PFSK-1 (cell line): ENCODE results near the gene TNFRSF1A.

Source experiments
- FOXP2 ChIP-seq: optimal IDR thresholded peaks from 2 replicates; pipeline ENCODE3; 2011; ENCODE audit warnings: borderline replicate concordance, control low read depth, inconsistent platforms; ENCODE audit not compliant: insufficient read depth; ENCODE audit errors: extremely low read length, extremely low read depth
- POLR2AphosphoS5 ChIP-seq: IDR thresholded peaks from 2 replicates; pipeline ENCODE4 v1.6.1; 2012; ENCODE audit warnings: low read depth, mild to moderate bottlenecking, control low read depth, low read length, moderate library complexity
- REST ChIP-seq, 2 experiments: IDR thresholded peaks; 2 replicates each; pipeline versions ENCODE4 v1.6.1 to v1.8.0; 2011 to 2012; ENCODE audit warnings: low read depth in 2 of 2, low read length in 2 of 2, control low read depth in 1 of 2, inconsistent platforms in 1 of 2, mild to moderate bottlenecking in 1 of 2, moderate library complexity in 1 of 2; ENCODE audit not compliant: insufficient read depth in 1 of 2
- SIN3A ChIP-seq: IDR thresholded peaks from 2 replicates; pipeline ENCODE4 v1.6.1; 2012; ENCODE audit warnings: mild to moderate bottlenecking, low read length, moderate library complexity, borderline replicate concordance; ENCODE audit not compliant: insufficient read depth
- TAF1 ChIP-seq: IDR thresholded peaks from 2 replicates; pipeline ENCODE4 v1.6.1; 2012; ENCODE audit warnings: low read length, control low read depth, borderline replicate concordance; ENCODE audit not compliant: insufficient read depth

TNFRSF1A gene

DNA sequence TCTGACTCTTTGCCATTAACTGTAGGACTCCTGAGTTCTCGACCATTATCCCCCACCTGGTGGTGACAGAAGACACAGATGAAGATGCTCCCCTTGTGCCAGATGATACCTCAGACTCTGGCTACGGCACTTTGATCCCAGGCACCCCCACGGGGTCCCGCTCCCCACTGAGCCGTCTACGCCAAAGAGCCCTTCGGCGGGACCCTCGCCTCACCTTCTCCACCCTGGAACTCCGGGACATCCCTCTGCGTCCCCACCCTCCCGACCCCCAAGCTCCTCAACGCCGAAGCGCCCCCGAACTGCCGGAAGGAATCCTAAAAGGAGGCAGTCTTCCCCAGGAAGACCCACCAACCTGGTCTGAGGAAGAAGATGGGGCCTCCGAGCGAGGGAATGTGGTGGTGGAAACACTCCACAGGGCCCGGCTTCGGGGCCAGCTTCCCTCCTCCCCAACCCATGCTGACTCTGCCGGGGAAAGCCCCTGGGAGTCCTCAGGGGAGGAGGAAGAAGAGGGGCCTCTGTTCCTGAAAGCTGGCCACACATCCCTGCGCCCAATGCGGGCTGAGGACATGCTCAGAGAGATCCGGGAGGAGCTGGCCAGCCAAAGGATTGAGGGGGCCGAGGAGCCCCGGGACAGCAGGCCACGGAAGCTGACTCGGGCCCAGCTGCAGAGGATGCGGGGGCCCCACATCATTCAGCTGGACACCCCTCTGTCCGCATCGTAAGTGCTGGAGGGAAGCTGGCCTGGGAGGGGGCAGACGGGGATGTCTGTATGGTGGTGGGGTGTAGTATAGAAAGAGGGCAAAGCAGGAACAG lies 14.4 kb downstream of the TNFRSF1A start:
- no peak for TF ChIP-seq TAF1
- TF ChIP-seq POLR2AphosphoS5, result no peak; the same call in 1 of the 2 replicates
- TF ChIP-seq SIN3A, result no peak
- TF ChIP-seq REST (IDR thresholded peaks at IDR 0.05; ENCODE audit: insufficient read depth in 1 of 2, low read depth in 2 of 2, low read length in 2 of 2), result no peak
- TF ChIP-seq FOXP2, result no peak

- TF ChIP-seq POLR2AphosphoS5, result peak; percentile 50
- TF ChIP-seq TAF1, result no peak
Observed at GRCh38 chr12:6326316-6327228, 15.3 kb downstream of the TNFRSF1A start.

DNA sequence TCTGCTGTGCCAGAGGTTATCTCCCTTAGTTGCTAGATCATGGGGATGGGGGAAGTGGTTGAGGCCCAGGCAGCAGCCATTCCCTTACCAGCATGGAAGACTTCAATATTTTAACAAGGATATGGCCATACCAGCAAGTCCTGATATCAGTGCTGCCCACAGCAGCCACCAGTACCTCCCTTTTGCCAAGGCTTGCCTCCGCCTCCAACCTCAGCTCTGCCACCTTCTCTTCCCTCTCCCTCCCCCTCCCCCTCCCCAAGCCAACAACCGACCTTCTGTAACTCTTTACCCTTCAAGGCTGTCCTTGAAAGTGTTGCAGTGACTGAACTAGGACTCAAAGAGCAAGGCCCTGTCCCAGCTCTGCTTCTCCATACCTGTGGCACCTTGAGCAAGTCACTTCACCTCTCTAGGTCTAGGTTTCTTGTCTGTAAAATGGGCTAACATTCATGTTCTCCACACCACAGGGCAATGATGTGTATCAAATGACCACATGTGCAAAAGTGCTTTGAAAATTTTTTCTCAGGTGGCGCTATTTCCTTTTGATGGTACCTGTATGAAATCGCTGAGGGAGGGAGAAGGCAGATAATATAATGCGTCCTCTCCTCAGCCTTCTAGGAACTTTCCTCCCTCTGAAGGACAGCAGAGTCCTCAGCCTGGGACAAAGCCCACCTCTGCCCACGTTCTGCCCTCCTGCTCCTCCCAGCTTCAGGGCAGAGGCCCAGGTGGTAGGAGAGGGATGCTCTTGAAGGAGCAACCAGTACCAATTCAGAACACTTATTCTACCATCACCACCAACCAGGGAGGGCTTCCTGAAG lies 16.7 kb downstream of the TNFRSF1A start:
- TF ChIP-seq TAF1, result no peak
- TF ChIP-seq REST (IDR thresholded peaks at IDR 0.05; ENCODE audit: insufficient read depth in 1 of 2, low read depth in 2 of 2, low read length in 2 of 2), result no peak
- no peak; the same call in 1 of the 2 replicates for TF ChIP-seq POLR2AphosphoS5
- no peak for TF ChIP-seq FOXP2
- no peak for TF ChIP-seq SIN3A

GRCh38 chr12:6323995-6324711 lies 17.7 kb downstream of the TNFRSF1A start:
- TF ChIP-seq SIN3A (no peak), POLR2AphosphoS5 (no peak; the same call in 1 of the 2 replicates), REST (IDR thresholded peaks at IDR 0.05; ENCODE audit: insufficient read depth in 1 of 2, low read depth in 2 of 2, low read length in 2 of 2) (no peak), FOXP2 (no peak)
